ENCODE data around the gene HAS3.

Gene HAS3

GRCh38 chr16:69093974-69094373, 11.5 kb upstream of the HAS3 start:
- no peaks in the 10 kb centered on the region for H3K79me2 ChIP-seq (ENCODE audit: low read length)
- no peak overlapping the region for H2AFZ ChIP-seq (ENCODE audit: low read length)
- H3K36me3 ChIP-seq (replicated peaks; ENCODE audit: insufficient read depth, low read length) = no peaks in the 10 kb centered on the region
- no peaks in the 10 kb centered on the region for H3K4me1 ChIP-seq (ENCODE audit: low read length)
- no peaks in the 10 kb centered on the region for H3F3A ChIP-seq (ENCODE audit: insufficient read depth, low read length)
- H3K9me2 ChIP-seq (replicated peaks; ENCODE audit: insufficient read depth, low read length) = no peaks in the 10 kb centered on the region
- H3K9ac ChIP-seq (ENCODE audit: low read length) = no peak overlapping the region
- no peak overlapping the region for H3K4me3 ChIP-seq (ENCODE audit: low read length)
- no peaks in the 10 kb centered on the region for H3K27me3 ChIP-seq (replicated peaks; ENCODE audit: insufficient read depth, low read length)
- H3K27ac ChIP-seq (ENCODE audit: low read length) = no peak overlapping the region
- no peaks in the 10 kb centered on the region for H4K20me1 ChIP-seq (ENCODE audit: insufficient read depth, low read length)
- no peaks in the 10 kb centered on the region for H3K9me3 ChIP-seq (replicated peaks; ENCODE audit: insufficient read depth, low read length)
- no peak for DNase-seq
- TF ChIP-seq CTCF (IDR thresholded peaks at IDR 0.05; ENCODE audit: low read length) (no peak), EZH2phosphoT487 (IDR thresholded peaks at IDR 0.05; ENCODE audit: low read length) (no peak), EZH2 (optimal IDR thresholded peaks at IDR 0.05; ENCODE audit: low read depth, low read length) (no peak)
- H3K4me2 ChIP-seq (ENCODE audit: low read depth, low read length) = no peak overlapping the region

GRCh38 chr16:69094501-69094900, 11.0 kb upstream of the HAS3 start:
- H2AFZ ChIP-seq (ENCODE audit: low read length) = no peak overlapping the region
- H3K4me3 ChIP-seq (ENCODE audit: low read length) = no peak overlapping the region
- no peaks in the 10 kb centered on the region for H3K9me3 ChIP-seq (replicated peaks; ENCODE audit: insufficient read depth, low read length)
- no peaks in the 10 kb centered on the region for H3F3A ChIP-seq (ENCODE audit: insufficient read depth, low read length)
- TF ChIP-seq CTCF (IDR thresholded peaks at IDR 0.05; ENCODE audit: low read length) (no peak), EZH2phosphoT487 (IDR thresholded peaks at IDR 0.05; ENCODE audit: low read length) (no peak), EZH2 (optimal IDR thresholded peaks at IDR 0.05; ENCODE audit: low read depth, low read length) (no peak)
- no peak overlapping the region for H3K4me2 ChIP-seq (ENCODE audit: low read depth, low read length)
- H3K9ac ChIP-seq (ENCODE audit: low read length) = no peak overlapping the region
- H4K20me1 ChIP-seq (ENCODE audit: insufficient read depth, low read length) = no peaks in the 10 kb centered on the region
- no peak overlapping the region for H3K27ac ChIP-seq (ENCODE audit: low read length)
- H3K36me3 ChIP-seq (replicated peaks; ENCODE audit: insufficient read depth, low read length) = no peaks in the 10 kb centered on the region
- no peak for DNase-seq
- H3K27me3 ChIP-seq (replicated peaks; ENCODE audit: insufficient read depth, low read length) = no peaks in the 10 kb centered on the region
- H3K4me1 ChIP-seq (ENCODE audit: low read length) = no peaks in the 10 kb centered on the region
- H3K79me2 ChIP-seq (ENCODE audit: low read length) = no peaks in the 10 kb centered on the region
- H3K9me2 ChIP-seq (replicated peaks; ENCODE audit: insufficient read depth, low read length) = no peaks in the 10 kb centered on the region

- no peak overlapping the region for H3K9ac ChIP-seq (ENCODE audit: low read length)
- no peak overlapping the region for H3K4me3 ChIP-seq (ENCODE audit: low read length)
- H3K4me2 ChIP-seq (ENCODE audit: low read depth, low read length) = no peak overlapping the region
- H3K4me1 ChIP-seq (ENCODE audit: low read length) = no peaks in the 10 kb centered on the region
- H2AFZ ChIP-seq (ENCODE audit: low read length) = no peak overlapping the region
- no peaks in the 10 kb centered on the region for H3K79me2 ChIP-seq (ENCODE audit: low read length)
- H3K9me3 ChIP-seq (replicated peaks; ENCODE audit: insufficient read depth, low read length) = no peaks in the 10 kb centered on the region
- no peak for DNase-seq
- no peak overlapping the region for H3K27ac ChIP-seq (ENCODE audit: low read length)
- H3K27me3 ChIP-seq (replicated peaks; ENCODE audit: insufficient read depth, low read length) = no peaks in the 10 kb centered on the region
- H3F3A ChIP-seq (ENCODE audit: insufficient read depth, low read length) = no peaks in the 10 kb centered on the region
- H4K20me1 ChIP-seq (ENCODE audit: insufficient read depth, low read length) = no peaks in the 10 kb centered on the region
- H3K36me3 ChIP-seq (replicated peaks; ENCODE audit: insufficient read depth, low read length) = no peaks in the 10 kb centered on the region
- no peak for TF ChIP-seq EZH2 (optimal IDR thresholded peaks at IDR 0.05; ENCODE audit: low read depth, low read length)
- H3K9me2 ChIP-seq (replicated peaks; ENCODE audit: insufficient read depth, low read length) = no peaks in the 10 kb centered on the region
Observed at GRCh38 chr16:69095193-69095592, 10.3 kb upstream of the HAS3 start.

- no peak overlapping the region for H3K4me2 ChIP-seq (ENCODE audit: low read depth, low read length)
- H3K36me3 ChIP-seq (replicated peaks; ENCODE audit: insufficient read depth, low read length) = no peaks in the 10 kb centered on the region
- no peaks in the 10 kb centered on the region for H3F3A ChIP-seq (ENCODE audit: insufficient read depth, low read length)
- H3K4me3 ChIP-seq (ENCODE audit: low read length) = no peak overlapping the region
- no peaks in the 10 kb centered on the region for H3K9me3 ChIP-seq (replicated peaks; ENCODE audit: insufficient read depth, low read length)
- H3K27me3 ChIP-seq (replicated peaks; ENCODE audit: insufficient read depth, low read length) = no peaks in the 10 kb centered on the region
- DNase-seq = no peak
- H4K20me1 ChIP-seq (ENCODE audit: insufficient read depth, low read length) = no peaks in the 10 kb centered on the region
- H3K9me2 ChIP-seq (replicated peaks; ENCODE audit: insufficient read depth, low read length) = no peaks in the 10 kb centered on the region
- H3K9ac ChIP-seq (ENCODE audit: low read length) = no peak overlapping the region
- H3K27ac ChIP-seq (ENCODE audit: low read length) = no peak overlapping the region
- no peak overlapping the region for H2AFZ ChIP-seq (ENCODE audit: low read length)
- H3K4me1 ChIP-seq (ENCODE audit: low read length) = no peaks in the 10 kb centered on the region
- TF ChIP-seq CTCF (IDR thresholded peaks at IDR 0.05; ENCODE audit: low read length) (no peak), EZH2 (optimal IDR thresholded peaks at IDR 0.05; ENCODE audit: low read depth, low read length) (no peak), EZH2phosphoT487 (IDR thresholded peaks at IDR 0.05; ENCODE audit: low read length) (no peak)
- H3K79me2 ChIP-seq (ENCODE audit: low read length) = no peaks in the 10 kb centered on the region
Observed at GRCh38 chr16:69100071-69100691, 5.3 kb upstream of the HAS3 start.

Measured in MM.1S (cell line).